HG03135 (cell line): ENCODE data around the gene FHOD3.

Source experiments
- ATAC-seq: cut with Tn5 transposase; IDR thresholded peaks from one replicate; pipeline ENCODE4 v1.9.1; 2021; ENCODE audit warnings: mild to moderate bottlenecking, moderate library complexity; ENCODE audit not compliant: unreplicated experiment

The FHOD3 gene

GRCh38 chr18:36321658-36322407 is 24.3 kb downstream of the FHOD3 start:
- ATAC-seq: no peak

GRCh38 chr18:36322408-36322728 is 24.9 kb downstream of the FHOD3 start:
- ATAC-seq: no peak

GRCh38 chr18:36322734-36323133 is 25.2 kb downstream of the FHOD3 start:
- ATAC-seq: no peak

GRCh38 chr18:36323421-36323820 is 25.9 kb downstream of the FHOD3 start:
- ATAC-seq: no peak

- ATAC-seq: no peak
Observed at GRCh38 chr18:36325846-36326245, 28.3 kb downstream of the FHOD3 start.

- no peak for ATAC-seq
Observed at GRCh38 chr18:36326771-36327170, 29.3 kb downstream of the FHOD3 start.

GRCh38 chr18:36327352-36328316 is 30.1 kb downstream of the FHOD3 start:
- no peak for ATAC-seq

- no peak for ATAC-seq
Observed at GRCh38 chr18:36328385-36328858, 30.9 kb downstream of the FHOD3 start.

- ATAC-seq: no peak
Observed at GRCh38 chr18:36328916-36329315, 31.4 kb downstream of the FHOD3 start.

GRCh38 chr18:36329684-36330434 is 32.3 kb downstream of the FHOD3 start:
- no peak for ATAC-seq

- no peak for ATAC-seq
Observed at GRCh38 chr18:36330435-36331052, 33.0 kb downstream of the FHOD3 start.

- ATAC-seq: no peak
Observed at GRCh38 chr18:36331521-36331971, 34.0 kb downstream of the FHOD3 start.

GRCh38 chr18:36333414-36333813 is 35.9 kb downstream of the FHOD3 start:
- ATAC-seq: no peak

GRCh38 chr18:36334798-36335197 is 37.3 kb downstream of the FHOD3 start:
- no peak for ATAC-seq

GRCh38 chr18:36335476-36336279 is 38.2 kb downstream of the FHOD3 start:
- no peak for ATAC-seq

GRCh38 chr18:36337679-36338402 is 40.3 kb downstream of the FHOD3 start:
- ATAC-seq: no peak

- ATAC-seq: no peak
Observed at GRCh38 chr18:36338403-36338933, 41.0 kb downstream of the FHOD3 start.

- no peak for ATAC-seq
Observed at GRCh38 chr18:36340246-36340645, 42.7 kb downstream of the FHOD3 start.

- no peak for ATAC-seq
Observed at GRCh38 chr18:36341944-36342343, 44.4 kb downstream of the FHOD3 start.
